ENCODE measurements around the gene KCNQ1. TPM values are rescaled to one million over a fixed set of nuclear protein-coding genes. Genes with fewer than 3 reads are reported as not detected.

The KCNQ1 gene
- total RNA-seq, 1 experiment from 2014 or later = 2.5 TPM

- H3K4me1 Mint-ChIP-seq = peaks cover 11% of the 10 kb centered on the region
- H3K9me3 Mint-ChIP-seq = peaks cover 6% of the 10 kb centered on the region; the same call in 1 of the 2 replicates
- H3K36me3 Mint-ChIP-seq = no peaks in the 10 kb centered on the region
- peaks cover 54% of the 10 kb centered on the region for H3K27me3 Mint-ChIP-seq (ENCODE audit: low read depth)
- H3K27ac Mint-ChIP-seq = no peak overlapping the region
- ChIA-PET CTCF (interaction anchor here (3.3 to 12.8 kb wide), 3 partner anchors 8 to 360 kb away, joined by 46 to 369 read pairs (median 68); partner anchors contain the start of gene PHLDA2), POLR2A (no interaction called here)
- TF ChIP-seq ZBTB21 (CRISPR knock-in tag; IDR thresholded peaks at IDR 0.05; ENCODE audit: borderline replicate concordance) (no peak), USF2 (CRISPR knock-in tag; IDR thresholded peaks at IDR 0.05) (no peak), FOXJ3 (CRISPR knock-in tag; IDR thresholded peaks at IDR 0.05; ENCODE audit: borderline replicate concordance) (no peak), FOXP1 (CRISPR knock-in tag; IDR thresholded peaks at IDR 0.05; ENCODE audit: borderline replicate concordance) (no peak), GTF2I (CRISPR knock-in tag; conservative IDR thresholded peaks at IDR 0.05) (no peak), PRDM15 (CRISPR knock-in tag; IDR thresholded peaks at IDR 0.05) (no peak), E2F1 (CRISPR knock-in tag; IDR thresholded peaks at IDR 0.05) (no peak), SMAD4 (CRISPR knock-in tag; IDR thresholded peaks at IDR 0.05) (no peak), ESRRA (CRISPR knock-in tag; IDR thresholded peaks at IDR 0.05; ENCODE audit: borderline replicate concordance) (no peak), IRF2 (CRISPR knock-in tag; IDR thresholded peaks at IDR 0.05; ENCODE audit: borderline replicate concordance, low read depth) (no peak), CREB1 (CRISPR knock-in tag; IDR thresholded peaks at IDR 0.05) (no peak), JAZF1 (CRISPR knock-in tag; IDR thresholded peaks at IDR 0.05) (no peak), FOXP4 (CRISPR knock-in tag; IDR thresholded peaks at IDR 0.05) (no peak), NFATC4 (CRISPR knock-in tag; IDR thresholded peaks at IDR 0.05) (no peak), ZNF263 (CRISPR knock-in tag; IDR thresholded peaks at IDR 0.05; ENCODE audit: low read depth) (no peak), ATF1 (CRISPR knock-in tag; IDR thresholded peaks at IDR 0.05) (no peak), CTCF (IDR thresholded peaks at IDR 0.05) (no peak), SMAD3 (CRISPR knock-in tag; IDR thresholded peaks at IDR 0.05; ENCODE audit: borderline replicate concordance) (no peak), PREB (CRISPR knock-in tag; IDR thresholded peaks at IDR 0.05; ENCODE audit: borderline replicate concordance) (no peak), ZNF671 (CRISPR knock-in tag; IDR thresholded peaks at IDR 0.05) (no peak)
- no peak for DNase-seq (ENCODE audit: low spot score)
- ATAC-seq = no peak
- H3K4me3 Mint-ChIP-seq = no peak overlapping the region
Measured at GRCh38 chr11:2893935-2894334, 449.1 kb downstream of the KCNQ1 start.

Data from WTC11 (cell line).